VCaP (cell line): Measurements from ENCODE around the gene RNPEPL1.

Source experiments
- H3K27ac ChIP-seq: fragments of 450-650 bp; 2 replicates; pipeline ENCODE4 v1.5.1; 2017
- TF ChIP-seq, protein P1 (sequence below): fragments of 450-650 bp; conservative IDR thresholded peaks from 2 replicates; pipeline ENCODE4 v1.5.1; 2017; ENCODE audit warnings: mild to moderate bottlenecking, moderate library complexity

Gene RNPEPL1

GRCh38 chr2:240619506-240620148 lies 51.3 kb downstream of the RNPEPL1 start:
- no peak overlapping the region for H3K27ac ChIP-seq
- TF ChIP-seq, protein P1, sequence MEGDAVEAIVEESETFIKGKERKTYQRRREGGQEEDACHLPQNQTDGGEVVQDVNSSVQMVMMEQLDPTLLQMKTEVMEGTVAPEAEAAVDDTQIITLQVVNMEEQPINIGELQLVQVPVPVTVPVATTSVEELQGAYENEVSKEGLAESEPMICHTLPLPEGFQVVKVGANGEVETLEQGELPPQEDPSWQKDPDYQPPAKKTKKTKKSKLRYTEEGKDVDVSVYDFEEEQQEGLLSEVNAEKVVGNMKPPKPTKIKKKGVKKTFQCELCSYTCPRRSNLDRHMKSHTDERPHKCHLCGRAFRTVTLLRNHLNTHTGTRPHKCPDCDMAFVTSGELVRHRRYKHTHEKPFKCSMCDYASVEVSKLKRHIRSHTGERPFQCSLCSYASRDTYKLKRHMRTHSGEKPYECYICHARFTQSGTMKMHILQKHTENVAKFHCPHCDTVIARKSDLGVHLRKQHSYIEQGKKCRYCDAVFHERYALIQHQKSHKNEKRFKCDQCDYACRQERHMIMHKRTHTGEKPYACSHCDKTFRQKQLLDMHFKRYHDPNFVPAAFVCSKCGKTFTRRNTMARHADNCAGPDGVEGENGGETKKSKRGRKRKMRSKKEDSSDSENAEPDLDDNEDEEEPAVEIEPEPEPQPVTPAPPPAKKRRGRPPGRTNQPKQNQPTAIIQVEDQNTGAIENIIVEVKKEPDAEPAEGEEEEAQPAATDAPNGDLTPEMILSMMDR: no peak

GRCh38 chr2:240620149-240620731 lies 52.0 kb downstream of the RNPEPL1 start:
- TF ChIP-seq, protein P1: no peak
- H3K27ac ChIP-seq: no peak overlapping the region

DNA sequence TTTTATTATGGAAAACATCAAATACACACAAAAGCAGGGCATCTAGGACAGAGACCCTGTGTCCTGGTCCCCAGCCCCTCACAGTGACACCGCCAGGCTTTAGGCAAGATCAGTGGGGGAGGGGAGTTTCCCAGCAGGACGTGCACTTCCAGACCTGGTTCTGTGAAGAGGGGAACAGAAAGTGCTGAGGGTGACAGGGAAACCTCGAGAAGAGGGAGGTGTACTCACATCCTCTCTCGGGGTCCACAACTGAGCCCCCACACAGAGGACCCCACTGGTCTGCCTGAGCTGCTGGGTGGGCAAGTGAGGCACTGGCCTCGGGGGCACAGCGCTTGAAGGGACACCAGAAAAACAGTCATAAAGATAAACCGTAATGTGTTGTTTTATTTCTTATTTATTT lies 52.6 kb downstream of the RNPEPL1 start:
- no peak overlapping the region for H3K27ac ChIP-seq
- TF ChIP-seq, protein P1: no peak

GRCh38 chr2:240622060-240622411 lies 53.8 kb downstream of the RNPEPL1 start:
- H3K27ac ChIP-seq: no peak overlapping the region
- TF ChIP-seq, protein P1: no peak

DNA sequence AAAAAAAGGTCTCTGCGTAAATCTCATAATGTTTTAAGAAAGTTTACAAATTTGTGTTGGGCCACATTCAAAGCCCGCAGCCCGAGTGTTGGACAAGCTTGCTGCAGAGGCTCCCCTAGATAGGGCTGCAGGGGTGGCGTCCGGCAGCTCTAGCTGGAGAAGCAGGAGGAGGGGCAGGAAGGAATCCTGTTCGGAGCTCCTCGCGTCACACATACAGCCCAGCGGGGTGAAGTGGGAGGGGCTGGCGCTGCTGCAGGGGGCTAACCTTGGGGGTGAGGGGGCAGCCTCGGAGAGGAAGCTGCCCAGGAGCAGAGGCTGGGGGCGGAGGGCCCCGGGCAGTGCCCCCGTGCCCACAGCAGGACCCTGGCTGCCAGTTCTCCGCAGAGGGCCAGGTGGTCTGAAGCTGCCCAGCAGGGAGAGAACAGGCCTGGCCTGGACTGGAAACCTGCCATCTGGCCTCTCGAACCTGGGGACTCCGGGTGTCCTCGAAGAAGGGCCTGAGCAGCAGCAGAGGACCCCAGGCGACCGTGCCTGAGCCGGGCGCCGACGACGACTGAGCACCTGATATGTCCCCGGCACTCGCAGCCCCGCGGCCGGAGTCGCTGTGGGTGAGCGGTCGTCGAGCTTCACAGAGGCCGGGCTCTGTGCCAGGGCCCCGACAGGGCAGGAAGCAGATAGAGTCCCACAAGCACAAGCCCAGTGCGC lies 54.4 kb downstream of the RNPEPL1 start:
- TF ChIP-seq, protein P1: no peak

DNA sequence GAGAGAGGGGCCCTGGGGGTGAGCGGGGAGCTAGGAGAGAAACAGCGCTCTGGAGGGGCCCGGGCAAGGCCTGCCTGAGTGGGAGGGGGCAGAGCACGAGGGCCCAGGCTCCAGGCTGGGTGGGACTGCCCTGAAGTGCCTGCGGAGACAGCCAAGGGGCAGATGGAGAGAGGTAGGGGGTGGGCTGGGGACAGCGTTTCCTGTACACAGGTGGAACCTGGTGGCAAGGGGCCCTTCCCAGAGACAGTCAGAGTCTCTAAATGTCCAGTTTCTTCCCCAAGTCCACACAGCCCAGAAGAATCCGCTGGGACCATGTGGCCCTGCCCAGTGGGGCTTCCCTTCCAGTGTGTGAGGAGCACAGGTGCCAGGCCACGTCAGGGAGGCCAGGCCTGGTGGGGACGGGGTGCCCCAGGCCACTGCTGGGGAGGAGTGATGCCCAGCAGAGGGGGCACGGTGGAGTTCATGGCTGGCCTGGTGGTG lies 55.3 kb downstream of the RNPEPL1 start:
- TF ChIP-seq, protein P1: no peak
- no peak overlapping the region for H3K27ac ChIP-seq

More for the DNA sequence above, 54.4 kb downstream of the RNPEPL1 start:
- no peak overlapping the region for H3K27ac ChIP-seq
